NK-92 (cell line): Measurements from ENCODE around the gene CCNB2.
"Not testable (repeated sequence)": the region's sequence is repeated elsewhere in the genome, so short reads cannot be mapped to it uniquely, and the experiment has no call there.

ENCODE experiments used
- DNase-seq: peaks from one replicate; lab custom pipeline; 2025; ENCODE audit not compliant: unreplicated experiment; lab: John Stamatoyannopoulos, UW

CCNB2 gene

GRCh38 chr15:59104912-59105732 lies at the start of gene CCNB2:
Gene CCNB2, plus strand, starts transcription at chr15:59105146. Its CDS starts 123 bp downstream, at chr15:59105269.
- DNase-seq: peak; percentile 27

- DNase-seq: no peak
These were observed 45.8 kb upstream of the CCNB2 start for GRCh38 chr15:59059076-59059597.

- DNase-seq: no peak
These were observed 44.6 kb upstream of the CCNB2 start for GRCh38 chr15:59060348-59060747.

GRCh38 chr15:59063042-59063441 lies 41.9 kb upstream of the CCNB2 start:
- no peak for DNase-seq

GRCh38 chr15:59069430-59069829 lies 35.5 kb upstream of the CCNB2 start:
- DNase-seq: no peak

GRCh38 chr15:59074607-59075006 lies 30.3 kb upstream of the CCNB2 start:
- no peak for DNase-seq

GRCh38 chr15:59087731-59088130 lies 17.2 kb upstream of the CCNB2 start:
- DNase-seq: no peak

GRCh38 chr15:59094077-59094476 lies 10.9 kb upstream of the CCNB2 start:
- DNase-seq: no peak

- DNase-seq: no peak
These were observed 8.5 kb upstream of the CCNB2 start for GRCh38 chr15:59096429-59096828.

GRCh38 chr15:59099162-59099685 lies 5.7 kb upstream of the CCNB2 start:
- no peak for DNase-seq

GRCh38 chr15:59104602-59104911 lies 389 bp upstream of the CCNB2 start:
- no peak for DNase-seq

GRCh38 chr15:59105854-59106253 lies 908 bp downstream of the CCNB2 start:
- DNase-seq: no peak

GRCh38 chr15:59111251-59111650 lies 6.3 kb downstream of the CCNB2 start:
- no peak for DNase-seq

- DNase-seq: no peak
These were observed 10.1 kb downstream of the CCNB2 start for GRCh38 chr15:59115047-59115446.

GRCh38 chr15:59116141-59116540 lies 11.2 kb downstream of the CCNB2 start:
- DNase-seq: no peak

GRCh38 chr15:59116771-59117170 lies 11.8 kb downstream of the CCNB2 start:
- DNase-seq: no peak

GRCh38 chr15:59119625-59120024 lies 14.7 kb downstream of the CCNB2 start:
- DNase-seq: no peak

GRCh38 chr15:59120937-59121336 lies 16.0 kb downstream of the CCNB2 start:
- no peak for DNase-seq

GRCh38 chr15:59124261-59124660 lies 19.3 kb downstream of the CCNB2 start:
- no peak for DNase-seq

- DNase-seq: not testable (repeated sequence)
These were observed 20.7 kb downstream of the CCNB2 start for GRCh38 chr15:59125683-59126082.

GRCh38 chr15:59127255-59127654 lies 22.3 kb downstream of the CCNB2 start:
- DNase-seq: not testable (repeated sequence)

GRCh38 chr15:59131456-59131855 lies 26.5 kb downstream of the CCNB2 start:
- no peak for DNase-seq
